Measurements from ENCODE around the gene ANKRD26.

GRCh38 chr10:27030060-27030459 lies 70.2 kb downstream of the ANKRD26 start:
- TF ChIP-seq, protein P1, sequence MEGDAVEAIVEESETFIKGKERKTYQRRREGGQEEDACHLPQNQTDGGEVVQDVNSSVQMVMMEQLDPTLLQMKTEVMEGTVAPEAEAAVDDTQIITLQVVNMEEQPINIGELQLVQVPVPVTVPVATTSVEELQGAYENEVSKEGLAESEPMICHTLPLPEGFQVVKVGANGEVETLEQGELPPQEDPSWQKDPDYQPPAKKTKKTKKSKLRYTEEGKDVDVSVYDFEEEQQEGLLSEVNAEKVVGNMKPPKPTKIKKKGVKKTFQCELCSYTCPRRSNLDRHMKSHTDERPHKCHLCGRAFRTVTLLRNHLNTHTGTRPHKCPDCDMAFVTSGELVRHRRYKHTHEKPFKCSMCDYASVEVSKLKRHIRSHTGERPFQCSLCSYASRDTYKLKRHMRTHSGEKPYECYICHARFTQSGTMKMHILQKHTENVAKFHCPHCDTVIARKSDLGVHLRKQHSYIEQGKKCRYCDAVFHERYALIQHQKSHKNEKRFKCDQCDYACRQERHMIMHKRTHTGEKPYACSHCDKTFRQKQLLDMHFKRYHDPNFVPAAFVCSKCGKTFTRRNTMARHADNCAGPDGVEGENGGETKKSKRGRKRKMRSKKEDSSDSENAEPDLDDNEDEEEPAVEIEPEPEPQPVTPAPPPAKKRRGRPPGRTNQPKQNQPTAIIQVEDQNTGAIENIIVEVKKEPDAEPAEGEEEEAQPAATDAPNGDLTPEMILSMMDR (IDR thresholded peaks at IDR 0.05) = no peak
- no peak for TF ChIP-seq POLR2A (IDR thresholded peaks at IDR 0.05)
